Vagina (tissue), 2 donors: ENCODE results near the gene CD200R1.

Experiments used
- POLR2A ChIP-seq, 2 donors: fragments of 450-650 bp; IDR thresholded peaks; one replicate each; pipeline ENCODE4 v1.6.1; 2017; ENCODE audit warnings: antibody characterized with exemption in 2 of 2, mild to moderate bottlenecking in 2 of 2, moderate library complexity in 2 of 2
- POLR2AphosphoS5 ChIP-seq, 2 donors: sonication (generic); formaldehyde crosslinking; IDR thresholded peaks; one replicate each; pipeline ENCODE4 v1.9.0; 2017; ENCODE audit warnings: antibody characterized with exemption in 2 of 2, mild to moderate bottlenecking in 2 of 2, low read depth in 1 of 2; ENCODE audit not compliant: insufficient read depth in 1 of 2

DNA sequence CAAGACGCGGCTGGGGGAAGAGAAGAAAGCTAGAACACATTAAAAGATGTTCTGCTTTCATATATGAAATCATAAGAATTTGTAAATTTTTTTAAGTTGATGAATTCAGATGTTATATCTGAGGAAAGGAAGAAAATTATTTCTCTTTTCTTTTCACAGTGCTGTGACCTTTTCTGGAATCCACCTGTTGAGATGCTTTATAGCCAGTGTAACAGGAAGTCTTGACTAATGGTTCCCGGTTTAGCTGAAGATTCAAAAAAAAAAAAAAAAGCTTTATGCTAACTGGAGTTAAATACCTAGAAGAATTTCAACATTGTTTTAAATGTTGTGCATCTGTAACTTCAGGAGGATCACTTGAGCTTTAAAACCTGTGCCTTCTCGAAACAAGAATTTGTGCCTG, 25.8 kb upstream of the CD200R1 start:
- no peak for TF ChIP-seq POLR2AphosphoS5 (IDR thresholded peaks at IDR 0.05; ENCODE audit: insufficient read depth in 1 of 2, low read depth in 1 of 2)
- TF ChIP-seq POLR2A (IDR thresholded peaks at IDR 0.05): no peak
